Muscle layer of colon (tissue), 2 donors: ENCODE measurements around the gene CCDC116.

Experiments
- H3K27ac ChIP-seq: one replicate; pipeline ENCODE4 v1.7.0; 2013; ENCODE audit warnings: low read depth, mild to moderate bottlenecking, low read length, moderate library complexity
- H3K27me3 ChIP-seq, 2 donors: one replicate each; pipeline ENCODE4 v1.7.0; 2013; ENCODE audit warnings: low read length in 2 of 2, mild to moderate bottlenecking in 2 of 2; ENCODE audit not compliant: insufficient read depth in 2 of 2, control insufficient read depth in 1 of 2
- H3K36me3 ChIP-seq: one replicate; pipeline ENCODE4 v1.7.0; 2013; ENCODE audit warnings: mild to moderate bottlenecking, low read length; ENCODE audit not compliant: insufficient read depth
- H3K4me1 ChIP-seq: one replicate; pipeline ENCODE4 v1.7.0; 2013; ENCODE audit warnings: mild to moderate bottlenecking, low read length; ENCODE audit not compliant: insufficient read depth
- H3K4me3 ChIP-seq, 2 donors: one replicate each; pipeline ENCODE4 v1.7.0; 2013; ENCODE audit warnings: low read length in 2 of 2, low read depth in 1 of 2, mild to moderate bottlenecking in 1 of 2, moderate library complexity in 1 of 2
- H3K9ac ChIP-seq: one replicate; pipeline ENCODE4 v1.7.0; 2013; ENCODE audit warnings: low read length
- H3K9me3 ChIP-seq: one replicate; pipeline ENCODE4 v1.7.0; 2013; ENCODE audit warnings: mild to moderate bottlenecking, low read length
- donor health status: abdominal sarcoma.
- donor health status: Adenocarcinoma of cecum.

Gene CCDC116, protein sequence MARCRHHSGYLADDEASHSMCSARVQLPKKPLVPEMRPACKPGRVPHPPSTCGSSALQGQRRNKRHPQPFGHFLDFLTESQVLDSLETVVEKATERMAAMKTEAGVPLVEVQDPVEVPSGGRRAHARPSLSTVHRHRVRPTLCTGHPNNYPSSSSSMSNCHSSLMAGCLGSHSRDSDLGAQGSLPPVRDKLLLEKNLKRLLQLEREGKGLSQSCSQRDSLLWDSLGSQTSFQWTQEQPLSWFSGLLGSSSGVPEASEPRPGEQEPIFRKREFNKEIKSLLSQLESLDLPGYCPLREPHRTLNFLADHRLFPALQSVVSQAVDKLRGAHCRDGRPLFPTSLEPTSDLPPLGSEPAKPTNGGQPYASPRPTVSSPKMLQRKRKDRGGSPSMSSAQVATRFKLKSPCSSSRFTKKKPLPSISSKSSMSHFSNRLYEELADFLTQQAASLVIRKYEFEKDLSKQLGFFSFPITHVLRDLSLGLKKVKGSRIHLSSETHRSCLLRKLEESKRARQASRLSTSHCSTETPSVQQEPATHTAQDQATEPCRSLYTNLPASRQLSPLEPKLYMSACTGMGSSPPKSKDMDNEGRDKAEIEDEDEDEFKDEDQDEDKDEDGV

DNA sequence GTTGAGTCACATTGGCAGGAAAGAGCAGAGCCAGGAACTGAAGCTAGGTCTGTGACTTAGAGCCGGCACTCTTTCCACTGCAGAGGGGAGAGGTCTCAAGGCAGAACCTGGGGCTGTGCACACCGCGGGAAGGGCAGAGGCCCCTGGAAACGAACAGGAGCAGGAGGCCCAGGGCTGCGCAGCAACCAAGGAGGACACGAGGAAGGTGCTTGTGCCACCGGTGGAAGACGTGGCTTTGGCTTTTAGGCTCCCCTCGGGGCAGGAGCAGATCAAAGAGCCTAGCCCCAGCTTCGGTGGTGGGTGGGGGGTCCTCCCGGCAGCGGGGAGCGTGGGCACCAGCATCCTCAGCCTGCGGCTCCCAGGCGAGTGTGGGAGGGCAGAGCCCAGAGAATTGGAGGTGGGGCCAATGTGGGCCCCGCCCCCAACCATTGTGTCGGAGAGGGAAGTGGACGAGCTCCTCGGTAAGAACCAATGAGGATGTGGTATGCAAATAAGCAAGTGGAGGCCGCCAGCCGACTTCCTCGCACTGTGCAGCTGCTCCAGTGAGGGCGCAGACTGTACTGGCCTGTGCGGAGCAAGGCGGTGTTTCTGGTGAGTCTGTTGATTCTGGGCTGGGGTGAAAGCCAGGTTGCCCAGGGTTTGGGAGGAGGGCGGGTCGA lies at the start of gene CCDC116:
TSS of gene CCDC116 (plus strand) at position 524 of the 659 bp plus-strand sequence. CDS start 422 bp downstream, outside the sequence.
- H3K9me3 ChIP-seq = no peaks in the 10 kb centered on the region
- H3K27me3 ChIP-seq = no peaks in the 10 kb centered on the region
- no peak within 1 kb of the TSS for H3K9ac ChIP-seq
- no peak within 1 kb of the TSS for H3K4me3 ChIP-seq
- H3K27ac ChIP-seq = no peak within 1 kb of the TSS
- no peaks in the 10 kb centered on the region for H3K36me3 ChIP-seq
- peaks cover 8% of the 10 kb centered on the region for H3K4me1 ChIP-seq

DNA sequence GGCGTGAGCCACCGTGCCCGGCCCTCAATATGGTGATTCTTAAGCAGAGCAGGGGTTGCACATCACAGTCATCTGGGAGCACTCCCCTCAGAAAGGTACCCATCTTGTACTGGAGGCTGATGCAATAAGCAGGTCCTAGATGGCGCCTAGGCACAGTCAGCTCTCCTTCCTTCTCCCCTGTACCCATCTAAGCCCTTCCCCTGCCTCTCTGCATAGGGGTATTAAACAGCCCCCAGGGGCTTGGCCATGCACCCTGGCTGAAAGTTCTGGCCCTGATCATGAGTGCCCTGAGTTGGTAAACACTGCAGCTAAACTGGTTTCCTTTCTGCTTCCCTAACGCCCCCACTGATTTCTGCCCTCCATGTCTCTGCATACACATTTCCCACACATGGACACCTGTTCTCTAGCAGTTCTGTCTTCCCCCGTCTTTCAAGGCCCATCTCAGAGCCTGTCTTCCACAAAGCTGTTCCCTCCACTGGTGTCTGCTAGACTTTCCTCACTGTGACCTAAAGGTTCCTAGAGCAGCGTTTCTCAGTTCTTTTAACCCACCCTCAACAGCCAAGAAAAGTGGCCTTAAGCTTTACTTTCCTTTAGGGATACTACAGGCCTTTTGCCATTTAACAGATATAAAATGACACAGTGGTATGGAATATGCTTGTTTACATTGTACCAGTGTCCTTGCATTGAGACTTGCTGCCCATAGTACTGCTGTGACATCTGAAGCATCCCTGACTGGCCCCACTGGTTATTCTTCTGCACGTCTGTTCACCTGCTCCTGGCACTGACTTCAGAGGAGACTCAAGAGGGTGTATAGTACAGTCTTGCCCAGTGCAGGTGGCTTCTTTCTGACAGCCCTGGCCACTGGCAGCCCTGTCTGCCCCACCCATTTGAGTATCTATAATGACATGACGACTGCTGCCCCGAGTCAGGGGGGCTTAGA lies 49.5 kb upstream of the CCDC116 start:
- Histone ChIP-seq H3K9ac (no peak overlapping the region), H3K4me1 (peaks cover 22% of the 10 kb centered on the region), H3K36me3 (no peaks in the 10 kb centered on the region)

DNA sequence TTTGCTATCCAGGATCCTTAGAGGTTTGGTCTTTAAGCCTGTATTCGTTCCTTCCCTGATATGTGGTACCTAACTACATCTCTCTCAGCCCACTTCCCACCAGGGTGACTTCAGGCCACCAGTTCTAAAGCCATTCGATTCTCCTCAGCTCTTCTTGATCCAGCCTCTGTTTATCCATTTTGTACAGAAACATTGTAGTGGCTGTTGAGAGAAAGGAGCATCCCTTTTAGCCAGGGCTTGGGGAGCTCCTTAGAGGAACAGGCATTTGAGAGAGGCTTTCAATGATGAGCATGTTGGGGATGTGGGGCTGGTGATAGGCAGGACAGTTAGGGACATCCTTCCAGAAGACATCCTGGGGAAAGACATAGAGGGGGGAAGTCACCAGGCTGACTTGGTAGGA lies 47.2 kb upstream of the CCDC116 start:
- no peak overlapping the region for H3K27ac ChIP-seq
- no peaks in the 10 kb centered on the region for H3K36me3 ChIP-seq
- H3K4me3 ChIP-seq = no peak overlapping the region
- no peak overlapping the region for H3K9ac ChIP-seq
- peaks cover 24% of the 10 kb centered on the region for H3K4me1 ChIP-seq
- no peaks in the 10 kb centered on the region for H3K27me3 ChIP-seq
- no peaks in the 10 kb centered on the region for H3K9me3 ChIP-seq

More for the DNA sequence above, 49.5 kb upstream of the CCDC116 start:
- no peaks in the 10 kb centered on the region for H3K27me3 ChIP-seq
- H3K4me3 ChIP-seq = no peak overlapping the region
- H3K9me3 ChIP-seq = no peaks in the 10 kb centered on the region
- no peak overlapping the region for H3K27ac ChIP-seq

DNA sequence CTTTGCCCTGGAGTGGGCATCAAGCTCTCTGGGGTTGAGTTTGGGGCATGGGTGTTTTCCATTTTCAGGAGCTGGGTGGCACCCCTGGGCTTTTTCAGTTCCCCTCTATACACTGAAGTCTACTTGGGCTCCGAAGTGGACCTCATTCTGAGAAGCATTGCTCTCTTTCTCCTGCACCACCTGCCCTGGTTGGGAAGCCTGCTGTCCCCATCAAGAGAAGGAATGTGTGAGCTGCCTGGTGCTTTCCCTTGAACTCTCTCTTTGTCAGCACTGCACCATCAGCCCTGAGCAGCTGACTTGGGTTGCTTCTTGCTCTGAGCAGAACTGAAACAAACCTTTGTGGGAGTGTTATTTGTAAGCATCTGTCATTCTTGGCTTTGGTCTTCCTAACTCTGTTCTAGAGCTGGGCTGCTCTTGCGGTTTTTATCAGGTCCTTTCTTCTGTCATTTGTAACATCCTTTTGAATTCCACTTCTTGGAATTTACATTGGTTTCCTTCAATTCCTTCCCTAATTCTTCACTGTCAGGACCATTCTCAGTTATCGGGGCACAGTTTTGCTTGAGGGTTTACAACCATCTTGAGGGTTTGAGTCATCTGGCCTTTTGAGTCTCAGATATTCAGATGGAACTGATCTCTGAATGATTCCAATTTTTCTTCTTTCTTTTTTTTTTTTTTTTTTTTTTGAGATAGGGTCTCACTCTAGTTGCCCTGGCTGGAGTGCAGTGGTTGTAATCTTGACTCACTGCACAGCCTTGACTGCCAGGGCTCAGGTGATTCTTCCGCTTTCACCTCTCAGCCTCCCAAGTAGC lies 44.6 kb upstream of the CCDC116 start:
- Histone ChIP-seq H3K9ac (no peak overlapping the region), H3K4me1 (peaks cover 30% of the 10 kb centered on the region), H3K27ac (no peak overlapping the region)

DNA sequence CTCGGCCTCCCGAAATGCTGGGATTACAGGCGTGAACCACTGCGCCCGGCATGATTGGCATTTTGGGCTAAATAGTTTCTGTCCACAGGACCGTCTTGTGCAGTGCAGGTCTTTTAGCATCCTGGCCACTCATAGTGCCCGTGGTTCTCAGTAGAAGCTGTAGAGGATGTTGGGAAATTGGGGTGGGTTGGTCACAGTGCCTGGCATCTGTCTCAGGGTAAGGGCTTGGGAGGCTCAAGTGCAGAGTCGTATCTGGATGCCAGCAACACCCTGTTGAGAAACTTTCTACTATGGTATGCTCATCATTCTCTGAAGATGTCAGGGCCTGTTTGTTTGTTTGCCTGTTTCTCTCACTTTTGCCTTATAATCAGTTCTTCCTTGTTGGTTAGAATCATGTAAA lies 43.2 kb upstream of the CCDC116 start:
- no peak overlapping the region for H3K27ac ChIP-seq
- H3K9ac ChIP-seq = no peak overlapping the region
- H3K9me3 ChIP-seq = no peaks in the 10 kb centered on the region
- peaks cover 24% of the 10 kb centered on the region for H3K4me1 ChIP-seq
- H3K36me3 ChIP-seq = peaks cover 20% of the 10 kb centered on the region
- H3K27me3 ChIP-seq = no peaks in the 10 kb centered on the region
- H3K4me3 ChIP-seq = no peak overlapping the region

More for the DNA sequence above, 44.6 kb upstream of the CCDC116 start:
- no peaks in the 10 kb centered on the region for H3K27me3 ChIP-seq
- H3K9me3 ChIP-seq = no peaks in the 10 kb centered on the region
- H3K4me3 ChIP-seq = no peak overlapping the region
- H3K36me3 ChIP-seq = peaks cover 6% of the 10 kb centered on the region

DNA sequence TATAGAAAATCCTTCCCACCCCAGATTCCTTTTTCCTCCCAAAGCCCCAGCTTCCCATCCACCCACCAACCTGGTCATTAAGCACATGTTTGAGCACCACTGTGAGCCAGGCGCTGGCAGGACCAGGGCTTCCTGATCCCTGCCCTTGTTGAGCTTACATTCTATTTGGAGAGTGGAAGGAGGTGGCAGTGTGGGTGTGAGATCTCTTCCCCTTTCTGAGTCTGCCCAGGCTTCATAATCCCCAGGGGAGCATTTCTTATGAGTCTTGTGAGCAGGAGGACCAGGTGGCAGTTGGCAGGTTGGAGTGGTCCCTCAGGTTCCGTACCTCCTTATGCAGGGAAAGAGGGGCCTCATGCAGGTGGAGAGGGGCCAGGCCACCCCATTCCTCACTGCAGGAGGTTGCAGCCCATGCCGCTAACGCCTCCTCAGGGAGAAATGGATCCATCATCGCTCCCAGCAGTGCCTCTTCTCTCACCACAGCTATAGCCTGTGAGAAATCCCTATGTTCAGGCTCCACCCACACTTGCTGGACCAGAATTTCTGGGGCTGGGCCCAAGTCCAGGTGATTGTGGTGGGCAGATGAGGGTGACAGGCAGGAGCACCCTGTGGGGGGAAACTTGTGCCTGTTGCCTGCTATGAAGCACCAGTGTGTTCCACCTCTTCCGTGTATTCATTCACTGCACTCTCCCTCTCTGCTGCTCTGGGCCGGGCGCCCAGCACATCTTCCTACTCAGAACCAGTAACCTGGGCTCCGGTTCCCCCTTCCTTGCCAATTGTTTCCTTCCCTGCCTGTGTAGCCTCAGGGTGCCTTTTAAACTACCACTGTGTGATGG lies 41.5 kb upstream of the CCDC116 start:
- Histone ChIP-seq H3K36me3 (peaks cover 32% of the 10 kb centered on the region), H3K9me3 (no peaks in the 10 kb centered on the region), H3K4me1 (peaks cover 32% of the 10 kb centered on the region), H3K4me3 (no peak overlapping the region), H3K9ac (no peak overlapping the region), H3K27me3 (no peaks in the 10 kb centered on the region), H3K27ac (no peak overlapping the region)

DNA sequence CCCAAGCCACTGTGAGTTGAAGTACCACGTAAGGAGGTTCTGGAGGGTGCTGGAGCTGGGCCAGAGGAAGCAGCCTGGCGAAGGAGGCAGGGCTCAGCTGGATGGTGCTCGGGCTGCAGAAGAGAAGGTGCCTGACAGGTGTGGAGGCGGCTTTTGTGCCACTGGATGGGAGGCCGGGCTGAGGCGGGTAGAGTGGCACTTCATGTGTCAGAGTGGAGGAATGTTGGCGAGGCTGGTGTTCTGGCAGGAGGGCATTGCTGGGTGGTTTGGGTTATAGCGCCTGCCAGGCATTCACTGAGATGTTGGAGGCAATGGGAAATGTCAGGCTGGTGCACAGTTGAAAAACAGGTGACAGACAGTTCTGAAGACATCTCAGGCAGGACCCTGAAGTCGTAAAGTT lies 40.9 kb upstream of the CCDC116 start:
- H3K4me3 ChIP-seq = no peak overlapping the region
- peaks cover 32% of the 10 kb centered on the region for H3K4me1 ChIP-seq

DNA sequence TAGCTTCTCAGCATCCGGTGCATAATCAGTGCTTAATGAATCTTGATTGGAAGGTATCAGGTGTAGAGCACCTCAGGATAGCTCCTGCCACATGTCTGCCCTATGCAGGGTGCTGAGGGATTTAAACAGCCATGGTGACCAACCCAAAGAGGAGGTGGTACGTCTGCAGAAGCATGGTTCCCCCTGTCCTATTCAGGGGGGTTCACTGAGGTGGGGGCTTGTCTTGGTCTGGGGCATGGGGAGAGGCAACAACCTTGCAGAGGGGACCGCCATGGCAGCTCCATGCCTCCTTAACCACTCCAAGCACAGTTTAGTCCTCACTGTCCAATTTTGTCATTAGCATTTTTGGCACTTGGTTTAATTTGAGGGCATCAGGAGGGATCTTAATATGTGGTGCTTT lies 40.1 kb upstream of the CCDC116 start:
- H3K27ac ChIP-seq = no peak overlapping the region
- H3K27me3 ChIP-seq = no peaks in the 10 kb centered on the region
- peaks cover 34% of the 10 kb centered on the region for H3K36me3 ChIP-seq
- H3K4me3 ChIP-seq = no peak overlapping the region
- H3K4me1 ChIP-seq = peaks cover 29% of the 10 kb centered on the region
- no peaks in the 10 kb centered on the region for H3K9me3 ChIP-seq
- H3K9ac ChIP-seq = no peak overlapping the region

More for the DNA sequence above, 40.9 kb upstream of the CCDC116 start:
- Histone ChIP-seq H3K36me3 (peaks cover 34% of the 10 kb centered on the region), H3K27me3 (no peaks in the 10 kb centered on the region), H3K27ac (no peak overlapping the region), H3K9ac (no peak overlapping the region), H3K9me3 (no peaks in the 10 kb centered on the region)

DNA sequence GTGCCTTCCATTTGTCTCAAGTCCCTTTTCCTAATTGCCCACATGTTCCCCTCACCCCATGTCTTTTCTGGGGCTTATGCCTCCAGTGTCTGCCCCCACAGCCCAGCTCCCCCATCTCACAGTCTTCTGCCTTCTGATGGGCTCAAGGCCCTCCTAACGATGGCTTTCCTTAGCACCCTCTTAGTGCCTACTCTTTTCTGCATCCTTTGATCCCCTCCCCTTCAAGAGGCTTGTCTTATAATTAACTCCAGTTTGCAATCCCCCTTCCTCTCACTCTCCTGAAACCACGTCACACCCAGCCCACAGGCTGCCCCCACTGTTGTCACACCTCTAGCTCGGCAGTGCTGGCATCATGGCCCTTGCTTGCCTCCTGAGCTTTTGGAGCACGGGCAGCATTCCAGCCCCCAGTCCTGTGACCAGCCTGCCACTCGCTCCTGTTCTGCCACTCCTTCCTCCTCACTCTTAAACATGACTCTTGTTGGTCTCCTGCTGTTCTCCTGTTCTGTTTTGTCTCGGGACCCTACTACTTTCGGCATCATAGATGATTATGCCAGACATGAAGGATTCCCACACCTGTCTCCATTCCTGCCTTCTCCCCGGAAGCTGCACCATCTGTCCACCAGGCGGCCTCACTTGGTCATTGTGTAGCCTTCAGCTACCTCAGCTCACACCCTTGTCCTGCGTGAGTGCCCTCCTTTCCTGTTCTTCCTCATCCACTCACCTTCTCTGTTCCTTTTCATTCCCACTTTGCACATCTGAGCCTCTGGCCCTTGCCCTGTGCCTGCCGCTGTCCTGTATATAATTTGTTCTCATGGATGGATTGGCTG lies 38.9 kb upstream of the CCDC116 start:
- peaks cover 21% of the 10 kb centered on the region for H3K4me1 ChIP-seq
- H3K9ac ChIP-seq = no peak overlapping the region
- H3K36me3 ChIP-seq = peaks cover 34% of the 10 kb centered on the region
- H3K9me3 ChIP-seq = no peaks in the 10 kb centered on the region
- H3K4me3 ChIP-seq = no peak overlapping the region
- no peak overlapping the region for H3K27ac ChIP-seq
- H3K27me3 ChIP-seq = no peaks in the 10 kb centered on the region
